Caco-2 (cell line): ENCODE results near the gene NANP. TPM values are rescaled to one million over a fixed set of nuclear protein-coding genes. Genes with fewer than 3 reads are reported as not detected.
"Not testable (repeated sequence)": the region's sequence is repeated elsewhere in the genome, so short reads cannot be mapped to it uniquely, and the experiment has no call there.

ENCODE experiments used
- BruUV-seq: library from RNA; stranded (reverse); fragments of 400-500 nt; replicated peaks from 2 replicates; lab custom pipeline; 2021; lab: Mats Ljungman, UMichigan
- CTCF ChIA-PET: fragments of 300-600 bp; sonication (Branson Sonifier 250); formaldehyde crosslinking; loops from one replicate; lab custom pipeline; 2022; ENCODE audit warnings: antibody characterized with exemption; lab: Charles Lee
- POLR2A ChIA-PET: fragments of 300-600 bp; sonication (Branson Sonifier 250); formaldehyde crosslinking; loops from one replicate; lab custom pipeline; 2022; ENCODE audit warnings: antibody characterized with exemption; lab: Charles Lee
- DNase-seq, 2 experiments: peaks; one replicate each; pipeline versions ENCODE4 v3.0.0 to v3.0.0-alpha.2; 2020 to 2022
- H3K27me3 ChIP-seq: replicated peaks from 2 replicates; pipeline ENCODE4 v1.6.0; 2011; ENCODE audit warnings: low read length; ENCODE audit not compliant: control insufficient read depth, insufficient read depth
- H3K36me3 ChIP-seq: 2 replicates; pipeline ENCODE4 v1.5.1; 2011; ENCODE audit warnings: low read length; ENCODE audit not compliant: control insufficient read depth, insufficient read depth
- H3K4me1 ChIP-seq: fragments of 250-450 bp; sonication (Bioruptor Pico); 2 replicates; pipeline ENCODE4 v1.5.1; 2020; ENCODE audit warnings: mild to moderate bottlenecking
- H3K4me3 ChIP-seq: 2 replicates; pipeline ENCODE4 v1.5.1; 2011; ENCODE audit warnings: low read depth, mild to moderate bottlenecking, control low read depth, low read length
- H3K9me3 ChIP-seq: fragments of 250-450 bp; sonication (Bioruptor Pico); 2 replicates; pipeline ENCODE4 v1.5.1; 2020; ENCODE audit warnings: mild to moderate bottlenecking, moderate library complexity
- H3K27ac Mint-ChIP-seq: one replicate; pipeline ENCODE4 v1.8.0; 2022; ENCODE audit warnings: mixed read lengths; ENCODE audit not compliant: unreplicated experiment
- H3K27me3 Mint-ChIP-seq: one replicate; pipeline ENCODE4 v1.8.0; 2022; ENCODE audit warnings: mixed read lengths; ENCODE audit not compliant: insufficient read depth, unreplicated experiment
- H3K36me3 Mint-ChIP-seq: one replicate; pipeline ENCODE4 v1.8.0; 2022; ENCODE audit warnings: mild to moderate bottlenecking, mixed read lengths; ENCODE audit not compliant: insufficient read depth, unreplicated experiment
- H3K4me1 Mint-ChIP-seq: one replicate; pipeline ENCODE4 v1.8.0; 2022; ENCODE audit warnings: low read depth, mixed read lengths; ENCODE audit not compliant: unreplicated experiment
- H3K4me3 Mint-ChIP-seq: one replicate; pipeline ENCODE4 v1.8.0; 2022; ENCODE audit warnings: mild to moderate bottlenecking, moderate library complexity, mixed read lengths; ENCODE audit not compliant: unreplicated experiment
- H3K9me3 Mint-ChIP-seq: one replicate; pipeline ENCODE4 v1.8.0; 2022; ENCODE audit warnings: mixed read lengths; ENCODE audit not compliant: unreplicated experiment
- CTCF ChIP-seq, 2 experiments: fragments of 200-600 bp in 1 of 2; IDR thresholded peaks; 1 replicate in 1 of 2; 2 replicates in 1 of 2; pipeline versions ENCODE4 v1.5.1 to v1.8.0; 2011 to 2022; ENCODE audit warnings: antibody characterized with exemption in 1 of 2, control low read depth in 1 of 2, inconsistent platforms in 1 of 2, low read depth in 1 of 2, low read length in 1 of 2, mild to moderate bottlenecking in 1 of 2, moderate library complexity in 1 of 2; ENCODE audit not compliant: insufficient read depth in 1 of 2, severe bottlenecking in 1 of 2, unreplicated experiment in 1 of 2
- intact Hi-C: fragments of 100-400 bp; cut with micrococcal nuclease; formaldehyde crosslinking; loops from one replicate; pipeline ENCODE4 v1.10.0; 2022; ENCODE audit not compliant: unreplicated experiment
- total RNA-seq: library from RNA; stranded (reverse); gene quantifications from 2 replicates; pipeline ENCODE4 v1.2.3, GENCODE V29; 2022

NANP gene
- total RNA-seq, 1 experiment from 2014 or later: 10.1 TPM

GRCh38 chr20:25600632-25601031, 23.2 kb downstream of the NANP start:
- CTCF ChIA-PET: no interaction called here
- intact Hi-C loops: no loop called here
- Histone ChIP-seq H3K27me3 (no peaks in the 10 kb centered on the region), H3K9me3 (no peaks in the 10 kb centered on the region), H3K36me3 (no peaks in the 10 kb centered on the region), H3K4me1 (no peaks in the 10 kb centered on the region), H3K4me3 (no peak overlapping the region)
- DNase-seq: no peak
- no TSS peak for BruUV-seq
- Mint-ChIP-seq H3K27me3 (no peaks in the 10 kb centered on the region), H3K27ac (no peak overlapping the region), H3K9me3 (peaks cover 12% of the 10 kb centered on the region), H3K36me3 (no peaks in the 10 kb centered on the region), H3K4me3 (no peak overlapping the region), H3K4me1 (no peaks in the 10 kb centered on the region)
- POLR2A ChIA-PET: no interaction called here
- TF ChIP-seq CTCF (IDR thresholded peaks at IDR 0.05; ENCODE audit: insufficient read depth in 1 of 2, low read depth in 1 of 2, low read length in 1 of 2, severe bottlenecking in 1 of 2, unreplicated experiment in 1 of 2): no peak

GRCh38 chr20:25592135-25592852, 31.5 kb downstream of the NANP start:
- no peaks in the 10 kb centered on the region for H3K36me3 Mint-ChIP-seq
- no peaks in the 10 kb centered on the region for H3K27me3 Mint-ChIP-seq
- H3K4me1 ChIP-seq: no peaks in the 10 kb centered on the region
- intact Hi-C loops: no loop called here
- CTCF ChIA-PET: no interaction called here
- H3K4me3 Mint-ChIP-seq: no peak overlapping the region
- H3K27ac Mint-ChIP-seq: no peak overlapping the region
- H3K36me3 ChIP-seq: no peaks in the 10 kb centered on the region
- POLR2A ChIA-PET: no interaction called here
- no peaks in the 10 kb centered on the region for H3K27me3 ChIP-seq
- H3K4me3 ChIP-seq: no peak overlapping the region
- BruUV-seq: no TSS peak
- TF ChIP-seq CTCF (IDR thresholded peaks at IDR 0.05; ENCODE audit: insufficient read depth in 1 of 2, low read depth in 1 of 2, low read length in 1 of 2, severe bottlenecking in 1 of 2, unreplicated experiment in 1 of 2): no peak
- no peak for DNase-seq
- no peaks in the 10 kb centered on the region for H3K4me1 Mint-ChIP-seq
- no peaks in the 10 kb centered on the region for H3K9me3 Mint-ChIP-seq
- H3K9me3 ChIP-seq: no peaks in the 10 kb centered on the region; the same call in 1 of the 2 replicates

GRCh38 chr20:25590778-25591177, 33.0 kb downstream of the NANP start:
- H3K27me3 ChIP-seq, BruUV-seq, H3K4me3 Mint-ChIP-seq, intact Hi-C loops, CTCF ChIA-PET, H3K9me3 ChIP-seq, H3K27ac Mint-ChIP-seq, DNase-seq, H3K36me3 ChIP-seq, H3K4me3 ChIP-seq, H3K4me1 ChIP-seq, H3K4me1 Mint-ChIP-seq, POLR2A ChIA-PET, H3K9me3 Mint-ChIP-seq, H3K27me3 Mint-ChIP-seq, H3K36me3 Mint-ChIP-seq: not testable (repeated sequence)
